NCI-H460 (cell line): ENCODE measurements around the gene DCTN3. TPM values are rescaled to one million over a fixed set of nuclear protein-coding genes. Genes with fewer than 3 reads are reported as not detected.

Experiments used
- DNase-seq: peaks from one replicate; pipeline ENCODE4 v3.0.0-alpha.2; 2016; ENCODE audit warnings: low read depth; ENCODE audit errors: extremely low read depth
- polyA plus RNA-seq: library from polyadenylated mRNA; depleted of rRNA; stranded (reverse); fragments of >200 nt; gene quantifications from 2 replicates; pipeline ENCODE4 v1.2.3, GENCODE V29; 2014; cell fraction: nucleus; rRNA removed
- total RNA-seq: library from RNA; depleted of rRNA; stranded (reverse); fragments of >200 nt; shearing (Covaris generic); gene quantifications from 2 replicates; pipeline ENCODE4 v1.2.3, GENCODE V29; 2014; rRNA removed

The DCTN3 gene
- 32.3 and 41.3 TPM in 2 replicates for total RNA-seq
- polyA plus RNA-seq, result 34.5 and 36.8 TPM in 2 replicates

DNA sequence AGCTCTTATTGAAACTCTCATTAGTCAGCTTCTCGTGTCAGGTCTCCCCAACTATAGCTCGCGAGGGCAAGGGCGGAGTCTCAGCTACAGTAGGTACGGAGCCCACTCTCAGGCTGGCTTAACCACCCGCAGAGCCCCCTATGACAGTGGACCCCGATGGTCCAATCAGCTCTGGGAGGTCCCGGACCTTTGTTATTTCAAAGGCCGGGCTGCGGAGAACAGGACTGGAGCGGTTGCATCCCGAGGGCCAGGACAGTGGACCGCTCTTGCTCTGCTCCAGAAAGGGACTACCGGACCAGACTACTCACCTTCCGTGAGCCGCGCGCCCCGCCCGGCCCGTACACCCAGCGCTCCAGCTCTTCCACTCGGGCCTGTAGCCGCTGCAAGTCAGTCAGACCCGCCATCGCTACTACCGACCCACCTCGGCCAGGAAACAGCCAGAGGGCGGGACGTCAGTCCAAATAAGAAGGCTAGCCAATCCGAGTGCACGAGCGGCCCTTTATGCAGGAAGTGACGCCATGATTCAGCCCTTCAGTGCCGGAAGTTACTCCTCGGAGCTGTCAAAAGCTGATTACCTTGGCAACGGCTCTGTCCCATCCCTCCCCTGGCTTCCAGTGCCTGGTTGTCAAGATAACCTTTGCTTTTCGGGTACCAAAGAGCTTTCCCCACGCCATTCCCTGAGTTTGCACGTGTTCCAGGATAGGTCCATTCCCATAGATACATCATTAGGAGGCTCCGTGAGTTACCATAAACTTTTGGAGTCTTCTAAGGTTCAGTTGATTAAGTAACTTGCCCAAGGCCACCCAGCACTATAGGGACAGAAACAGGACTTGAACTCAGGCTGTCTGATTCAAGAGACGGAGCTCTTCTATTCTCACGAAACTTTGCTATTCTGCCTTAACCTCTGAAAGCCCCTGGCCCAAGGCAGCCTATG is at the start of gene DCTN3:
TSS of gene DCTN3 (minus strand) at position 435 of the 934 bp plus-strand sequence. CDS start at position 404, 31 bp downstream.
- DNase-seq, result peak; percentile 83

DNA sequence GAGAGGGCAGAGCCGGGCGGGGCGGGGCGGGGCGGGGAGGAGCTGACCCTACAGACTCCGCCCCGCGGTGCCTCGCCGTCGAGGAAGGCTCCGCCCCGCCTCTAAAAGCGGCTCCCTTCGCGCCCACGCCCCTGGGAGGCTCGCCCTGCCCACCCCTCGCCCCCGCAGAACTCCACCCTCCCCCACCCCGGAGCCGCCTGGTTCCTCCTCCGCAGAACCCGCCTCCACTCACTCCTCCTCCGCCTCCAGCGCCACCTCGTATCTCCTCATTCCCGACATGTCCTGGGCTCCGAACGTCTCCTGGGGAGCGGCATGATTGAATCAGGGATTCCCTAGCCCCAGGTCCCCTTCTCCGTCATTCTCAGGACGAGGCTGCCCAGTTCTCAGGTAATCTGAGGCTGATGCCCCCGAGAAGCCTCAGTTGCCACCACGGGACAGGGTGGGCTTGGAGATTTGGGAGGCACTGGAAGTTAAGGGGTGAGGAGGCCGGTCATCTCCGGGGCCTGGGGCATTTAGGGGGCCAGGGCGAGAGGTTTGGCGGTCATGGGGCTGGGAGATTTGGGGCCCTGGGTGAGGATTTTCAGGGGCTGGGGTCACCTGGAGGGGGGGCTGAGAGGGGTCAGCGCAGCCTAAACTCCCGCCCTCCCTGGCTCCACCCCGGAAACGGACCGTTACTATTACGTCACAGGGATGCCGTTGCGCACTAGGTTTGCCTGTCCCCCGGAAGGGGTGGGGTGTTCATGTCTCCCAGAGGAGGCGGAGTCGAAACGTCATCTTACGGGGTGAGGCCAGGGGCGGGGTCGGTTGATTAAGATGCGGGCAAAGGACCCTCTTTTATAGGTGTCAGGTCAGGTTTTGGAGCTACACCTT is 45.3 kb upstream of the DCTN3 start:
- DNase-seq, result peak; percentile 90

DNA sequence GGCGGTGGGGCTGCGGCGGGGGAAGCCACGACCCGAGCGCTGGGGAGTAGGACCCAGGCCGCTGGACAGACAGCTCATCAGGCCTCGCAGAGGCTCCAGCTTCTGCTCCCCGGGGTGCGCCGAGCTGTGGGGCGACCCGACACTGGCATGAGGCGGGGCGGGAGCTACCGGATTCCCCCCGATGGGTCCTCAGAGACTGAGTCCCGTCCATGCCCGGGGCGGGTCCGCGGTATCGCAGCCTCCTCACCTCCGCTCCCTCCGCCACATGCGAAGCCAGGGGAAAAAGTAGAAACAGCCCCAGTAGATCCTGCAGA is 44.7 kb upstream of the DCTN3 start:
- DNase-seq, result no peak

DNA sequence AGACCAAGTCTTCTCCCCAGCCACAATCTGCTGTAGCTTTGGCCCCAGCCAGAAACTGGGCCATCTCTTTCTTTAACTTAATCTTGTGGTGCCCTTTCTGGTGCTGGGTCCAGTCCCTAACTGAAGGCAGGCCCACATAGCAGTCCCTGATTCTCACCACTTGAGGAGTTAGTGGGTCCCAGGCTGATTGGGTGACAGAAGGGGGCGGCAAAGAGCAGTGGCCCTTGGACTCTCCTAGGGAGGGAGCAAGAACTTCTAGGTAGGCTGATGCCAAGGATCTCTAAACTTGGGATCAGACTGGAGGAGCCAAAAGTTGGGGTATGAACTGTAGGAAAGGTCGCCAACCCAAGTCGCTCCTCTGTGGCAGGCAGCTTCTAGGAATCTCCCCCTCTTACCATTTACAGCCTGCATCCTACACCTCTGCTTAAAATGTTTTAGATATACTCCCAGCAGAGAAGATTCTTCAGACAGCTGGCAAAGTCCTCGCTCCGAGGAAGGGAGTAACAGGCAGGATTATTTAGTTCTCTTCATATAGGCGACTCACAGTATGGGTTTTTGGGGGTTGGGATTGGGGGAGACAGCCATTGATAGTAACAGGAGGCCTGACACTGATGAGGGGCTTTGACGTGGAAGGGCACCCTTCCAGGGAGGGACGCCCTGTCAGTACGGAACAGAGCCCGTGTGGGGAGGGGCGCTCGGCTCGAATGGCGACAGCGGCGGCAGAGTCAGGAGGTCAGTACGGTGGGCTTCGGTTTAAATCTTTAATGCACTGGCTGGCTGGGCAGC is 44.2 kb upstream of the DCTN3 start:
- peak; percentile 80 for DNase-seq

DNA sequence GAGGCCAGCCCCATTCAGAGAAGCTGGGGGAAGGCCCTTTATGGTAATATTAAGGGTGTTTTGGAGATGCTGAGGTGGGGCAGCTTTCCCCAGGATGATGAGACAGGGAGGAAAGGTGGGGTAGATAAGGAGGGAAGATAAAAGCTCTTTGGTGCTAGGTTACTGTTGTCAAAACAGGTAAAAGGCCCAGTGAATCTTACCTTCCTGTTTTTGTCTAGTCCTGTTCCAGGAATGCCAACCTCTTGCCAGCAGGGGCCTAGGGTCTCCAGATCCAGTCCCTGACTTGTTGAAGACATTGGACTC is 43.0 kb upstream of the DCTN3 start:
- DNase-seq, result no peak

DNA sequence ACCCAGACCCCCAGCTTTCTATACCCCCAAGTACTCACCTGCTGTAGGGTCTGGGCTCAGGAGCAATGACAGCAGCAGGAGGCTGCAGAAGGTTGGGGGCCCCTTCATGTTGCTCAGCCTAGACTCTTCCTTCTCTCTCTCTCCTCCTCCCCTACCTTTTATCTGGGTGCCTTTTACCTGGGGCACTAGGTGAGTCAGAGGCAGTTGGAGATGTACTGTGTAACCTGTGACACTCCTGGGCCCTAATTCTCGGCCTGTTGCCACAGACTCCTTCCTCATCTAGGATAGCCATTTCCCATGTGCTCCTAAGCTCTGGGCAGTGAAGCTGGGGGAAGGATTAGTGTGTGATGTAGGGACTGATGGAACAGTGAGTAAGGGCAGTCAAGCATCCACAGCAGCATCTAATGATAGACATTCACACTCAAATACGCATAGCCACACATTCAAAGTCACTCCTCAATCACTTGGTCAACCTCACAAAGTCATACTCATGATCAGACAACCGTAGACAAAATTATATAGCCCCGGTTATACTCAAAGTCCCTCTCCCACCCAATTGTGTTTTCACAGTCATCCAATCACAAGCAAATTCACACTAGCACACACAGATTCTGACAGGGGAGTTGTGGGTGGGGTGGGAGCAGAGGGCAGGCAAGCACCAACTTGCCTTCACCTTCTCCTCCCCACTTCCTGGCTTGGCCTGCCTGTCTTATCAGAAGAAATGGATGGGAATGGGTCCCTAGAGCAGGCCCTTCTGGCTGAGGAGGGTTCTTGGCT is 42.4 kb upstream of the DCTN3 start, which contains the start of gene CCL27:
TSS of gene CCL27 (minus strand) at position 132 of the 777 bp plus-strand sequence. CDS start at position 108, 24 bp downstream.
- DNase-seq, result no peak

DNA sequence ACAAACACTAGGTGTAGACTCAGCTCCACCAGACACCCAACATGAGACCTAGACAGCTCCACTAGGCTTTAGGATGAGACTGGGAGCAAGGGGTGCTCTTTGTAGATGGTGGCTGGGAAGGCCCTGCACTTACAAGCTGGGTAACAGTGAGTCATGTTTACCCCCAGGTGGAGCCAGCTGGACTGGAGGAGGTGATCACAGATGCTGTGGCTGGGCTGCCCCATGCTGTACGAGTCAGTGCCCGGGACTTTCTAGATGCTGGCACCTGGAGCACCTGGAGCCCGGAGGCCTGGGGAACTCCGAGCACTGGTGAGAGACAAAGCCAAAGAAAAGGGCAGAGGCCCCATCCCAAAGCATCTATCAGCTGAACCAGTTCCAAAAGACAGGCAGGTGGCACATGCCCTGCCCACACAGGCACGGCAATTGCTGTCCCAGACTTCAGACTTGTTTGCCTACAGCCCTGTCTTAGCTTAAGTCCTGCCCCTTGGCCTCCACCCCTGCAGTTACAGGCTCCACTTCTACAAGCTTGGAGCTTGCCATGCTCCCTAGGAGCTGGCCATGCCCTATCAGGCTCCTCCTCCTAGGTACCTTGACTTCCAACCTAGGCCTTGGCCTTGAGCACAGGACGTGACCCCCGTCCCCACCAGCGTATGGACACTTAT is 39.4 kb upstream of the DCTN3 start:
- no peak for DNase-seq

DNA sequence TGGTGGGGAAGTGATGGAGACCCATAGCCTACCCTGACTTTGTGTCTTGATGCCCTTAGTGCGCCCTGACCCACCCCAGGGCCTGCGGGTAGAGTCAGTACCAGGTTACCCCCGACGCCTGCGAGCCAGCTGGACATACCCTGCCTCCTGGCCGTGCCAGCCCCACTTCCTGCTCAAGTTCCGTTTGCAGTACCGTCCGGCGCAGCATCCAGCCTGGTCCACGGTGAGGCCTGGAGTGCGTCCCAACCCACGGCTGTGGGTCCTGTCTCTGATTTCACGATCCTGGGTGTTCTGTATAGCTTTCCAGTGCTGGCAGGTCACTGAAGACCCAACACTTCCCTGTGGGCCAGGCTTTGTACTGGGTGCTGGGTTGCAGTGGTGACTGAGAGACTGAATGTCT is 38.2 kb upstream of the DCTN3 start:
- no peak for DNase-seq

DNA sequence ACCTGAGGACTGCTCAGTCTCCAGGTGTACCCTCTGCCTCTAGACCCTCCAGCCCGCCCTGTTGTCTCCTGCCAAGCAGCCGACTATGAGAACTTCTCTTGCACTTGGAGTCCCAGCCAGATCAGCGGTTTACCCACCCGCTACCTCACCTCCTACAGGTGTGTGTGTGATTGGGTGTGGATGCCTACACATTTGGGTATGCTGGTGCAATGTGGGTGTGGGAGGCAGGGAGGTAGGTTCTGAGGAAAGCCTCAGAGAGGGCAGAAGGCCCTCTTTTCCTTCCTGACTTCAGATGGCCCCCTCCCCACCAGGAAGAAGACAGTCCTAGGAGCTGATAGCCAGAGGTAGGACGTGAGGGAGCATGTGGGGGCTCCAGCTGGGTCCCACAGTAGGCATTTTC is 36.7 kb upstream of the DCTN3 start:
- no peak for DNase-seq

DNA sequence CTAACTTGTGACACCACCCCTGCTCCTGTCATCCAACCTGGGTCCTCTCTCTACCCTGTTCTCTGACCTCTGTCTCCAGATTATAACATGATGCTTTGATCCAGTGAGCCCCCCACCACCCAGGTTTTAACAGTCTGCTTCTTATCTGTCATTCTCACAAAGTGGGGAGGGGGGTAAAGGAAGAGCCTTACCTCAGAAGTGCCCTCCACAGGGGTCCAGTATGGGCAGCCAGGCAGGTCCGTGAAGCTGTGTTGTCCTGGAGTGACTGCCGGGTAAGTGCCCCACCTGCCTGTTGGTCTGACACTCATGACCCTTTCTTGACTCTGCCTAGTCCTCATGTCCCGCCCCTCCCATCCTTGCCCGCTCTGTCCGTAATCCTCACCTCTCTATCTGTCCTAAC is 35.1 kb upstream of the DCTN3 start:
- DNase-seq, result no peak

DNA sequence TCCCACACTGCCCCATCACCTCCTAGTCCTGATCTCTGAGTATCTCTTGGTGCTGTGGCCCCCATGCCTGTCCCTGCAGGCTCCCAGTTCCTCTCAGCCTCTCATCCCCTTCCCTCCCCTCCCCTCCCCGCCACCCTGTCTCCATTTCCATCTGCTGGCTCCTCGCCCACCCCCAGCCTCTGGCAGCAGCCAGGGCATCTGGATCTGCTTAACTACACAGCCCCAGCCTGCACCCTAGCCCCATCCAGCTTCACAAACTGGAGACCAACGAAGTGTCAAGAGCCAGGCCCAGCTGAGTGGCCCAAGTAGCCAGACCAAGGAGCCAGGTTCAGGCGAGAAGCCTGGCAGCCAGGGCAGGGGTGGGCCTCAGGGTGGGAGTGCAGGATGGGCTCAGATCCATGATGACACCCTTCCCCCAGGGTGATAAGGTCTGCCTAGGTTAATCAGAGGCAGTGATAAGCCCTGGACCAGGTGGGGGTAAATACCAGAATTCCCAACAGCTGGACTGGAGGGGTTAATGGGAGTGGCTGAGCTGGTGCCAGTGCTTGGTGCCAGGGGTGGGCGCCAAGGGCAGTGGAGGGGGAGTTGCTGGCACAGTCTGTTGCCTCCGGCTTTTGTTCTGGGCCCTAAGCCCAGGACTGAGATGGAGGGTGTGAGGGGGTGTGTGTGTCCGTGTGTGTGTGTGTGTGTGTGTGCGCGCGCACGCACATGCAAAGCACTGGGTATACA is 34.2 kb upstream of the DCTN3 start:
- no peak for DNase-seq

DNA sequence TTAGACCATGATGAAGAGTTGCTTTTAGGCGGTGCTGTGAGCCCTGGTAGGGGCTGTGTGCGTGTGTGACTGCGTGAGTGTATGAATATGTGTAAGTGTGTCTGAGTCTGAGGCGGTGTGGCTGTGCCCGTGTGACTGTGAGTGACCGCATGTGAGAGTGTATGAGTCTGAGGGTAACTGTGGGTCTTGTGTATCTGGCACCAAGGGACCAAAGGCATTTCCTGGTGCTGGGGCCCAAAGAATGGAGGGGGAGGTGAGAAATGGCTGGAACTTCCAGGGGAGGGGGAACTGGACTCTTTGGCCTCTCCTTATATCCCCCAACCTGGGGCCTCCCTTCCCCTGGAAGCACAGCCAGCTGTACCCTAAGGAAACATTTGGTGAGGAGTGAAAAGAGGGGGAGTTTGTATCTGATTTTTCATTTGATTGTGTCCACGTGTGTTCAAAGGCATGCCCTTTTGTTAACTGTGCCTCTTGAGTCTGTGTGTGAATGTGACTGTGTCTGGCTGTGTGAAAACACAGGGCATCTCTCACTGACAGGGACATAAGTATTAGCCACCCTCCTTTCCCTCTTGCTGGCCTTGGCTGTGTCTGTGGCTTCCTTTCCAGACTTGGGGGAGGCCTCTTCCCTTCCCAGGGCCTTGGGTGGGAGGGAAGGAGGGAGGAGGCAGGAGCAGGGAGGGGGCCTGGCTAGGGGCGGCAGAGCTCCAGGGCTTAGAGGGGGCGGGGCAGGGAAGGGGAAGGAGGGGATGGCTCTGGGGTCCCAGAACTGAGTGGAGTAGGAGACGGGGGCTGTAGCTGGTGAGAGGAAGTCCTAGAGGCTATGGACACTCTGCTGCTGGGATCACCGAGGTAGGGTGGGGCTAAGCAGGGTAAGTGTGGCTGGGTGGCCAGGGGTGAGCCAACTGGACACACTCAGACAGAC is 33.1 kb upstream of the DCTN3 start:
- DNase-seq, result no peak

DNA sequence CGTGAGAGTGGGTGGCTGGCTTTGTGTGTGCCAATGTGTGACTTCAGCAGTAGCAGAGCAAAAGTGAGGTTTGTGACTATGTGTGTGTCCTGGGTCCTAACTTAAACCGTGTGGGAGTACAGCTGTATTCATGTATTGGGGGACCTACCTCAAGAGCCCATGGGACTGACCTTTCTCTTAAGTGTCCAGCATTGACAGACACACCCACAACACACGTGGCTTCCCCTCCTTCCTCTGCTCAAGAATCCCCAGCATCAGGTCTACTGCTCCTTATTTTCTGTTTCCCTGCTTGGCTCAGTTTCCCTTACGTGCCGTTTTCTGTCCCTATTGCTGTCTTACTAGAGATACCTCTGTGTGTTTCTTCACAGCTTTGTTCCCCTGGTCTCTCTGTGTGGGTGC is 32.3 kb upstream of the DCTN3 start:
- DNase-seq, result no peak

DNA sequence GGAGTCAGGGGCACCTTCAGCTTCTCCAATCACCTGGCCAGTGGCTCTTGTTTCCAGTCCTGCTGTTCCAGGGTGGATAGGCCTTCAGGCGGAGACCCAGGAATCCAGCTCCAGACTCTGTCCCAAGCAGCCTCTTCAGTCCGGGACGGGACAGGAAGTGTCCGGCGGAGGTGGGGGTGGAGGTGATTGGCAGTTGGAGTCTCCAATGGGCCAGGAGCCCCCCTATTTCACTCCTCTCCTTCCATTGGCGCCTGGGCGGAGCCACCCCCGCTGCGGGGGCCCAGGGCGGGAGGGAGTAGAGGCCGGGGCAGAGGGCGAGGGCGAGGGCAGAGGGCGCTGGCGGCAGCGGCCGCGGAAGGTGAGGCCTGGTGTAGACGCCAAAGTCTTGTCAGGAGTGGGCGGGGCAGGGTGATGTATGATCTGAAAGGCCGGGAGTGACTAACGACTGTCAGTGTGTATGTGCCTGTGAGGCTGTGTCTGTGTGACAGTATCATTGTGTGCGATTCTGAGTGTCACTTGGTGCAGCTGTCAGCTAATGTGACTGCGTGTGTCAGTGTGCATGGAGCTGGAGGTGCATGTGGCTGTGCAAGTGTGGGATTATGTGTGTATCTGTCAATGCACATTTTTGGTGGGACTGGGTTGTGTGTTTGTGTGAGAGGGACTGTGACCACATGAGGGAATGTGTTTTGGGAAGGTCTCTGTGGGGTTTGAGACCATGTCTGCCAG is 31.7 kb upstream of the DCTN3 start, which contains the start of gene IL11RA:
TSS of gene IL11RA (plus strand) at position 310 of the 726 bp plus-strand sequence. CDS start 3,033 bp downstream, outside the sequence.
- DNase-seq, result peak; percentile 75

DNA sequence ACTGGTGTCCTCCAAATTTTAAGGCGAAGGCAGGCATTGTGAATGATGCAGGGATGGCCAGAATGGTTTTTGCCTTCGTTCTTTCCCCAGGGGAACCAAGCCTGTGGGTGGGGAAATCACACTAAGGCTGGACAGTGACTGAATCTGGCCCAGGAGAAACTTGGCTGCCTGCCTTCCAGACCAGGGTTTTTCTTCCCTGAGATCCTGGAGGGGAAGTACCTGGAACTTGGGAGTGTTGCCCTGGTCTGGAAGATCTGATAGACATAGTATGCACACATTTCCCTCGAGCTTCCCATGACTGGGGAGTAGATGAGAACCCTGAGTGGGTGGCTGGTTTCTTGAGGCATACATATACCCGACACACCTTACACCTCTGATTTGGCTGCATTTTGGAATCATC is 31.0 kb upstream of the DCTN3 start:
- no peak for DNase-seq

DNA sequence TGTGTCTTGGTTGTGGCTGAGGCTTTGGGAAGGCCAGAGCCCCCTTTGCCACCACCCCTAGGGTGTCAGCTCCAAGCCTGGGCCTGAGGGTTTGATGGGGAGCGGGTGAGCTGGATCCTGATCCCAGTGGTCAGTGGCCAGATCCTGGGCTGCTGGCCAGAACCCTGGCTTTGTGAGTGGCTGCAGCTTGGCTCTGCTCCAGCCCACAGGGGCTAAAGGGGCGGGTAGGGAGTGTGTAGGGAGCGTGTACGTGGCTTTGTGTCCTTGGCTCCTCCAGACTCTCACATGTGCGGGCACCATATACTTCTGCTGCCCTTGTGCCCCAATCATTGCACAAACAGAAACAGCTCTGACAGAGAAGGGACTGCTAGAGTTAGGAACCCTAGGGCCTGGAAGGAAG is 30.5 kb upstream of the DCTN3 start:
- DNase-seq, result no peak

DNA sequence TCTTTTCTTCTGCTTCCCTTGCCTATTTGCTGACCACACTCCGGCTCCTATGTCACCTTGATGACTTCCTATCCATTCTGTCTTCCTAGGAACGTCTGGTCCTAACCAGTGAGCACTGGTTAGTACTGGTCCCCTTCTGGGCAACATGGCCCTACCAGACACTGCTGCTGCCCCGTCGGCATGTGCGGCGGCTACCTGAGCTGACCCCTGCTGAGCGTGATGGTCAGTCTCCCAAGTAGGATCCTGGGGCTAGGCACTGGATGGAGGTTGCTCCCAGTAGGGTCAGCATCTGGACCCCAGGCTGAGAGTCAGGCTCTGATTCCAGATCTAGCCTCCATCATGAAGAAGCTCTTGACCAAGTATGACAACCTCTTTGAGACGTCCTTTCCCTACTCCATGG is 28.4 kb upstream of the DCTN3 start:
- DNase-seq, result no peak
